SK-N-SH (cell line): ENCODE measurements around the gene ZBTB43.

ENCODE experiments used
- CTCF ChIP-seq: fragments of 200-600 bp; sonication (generic); IDR thresholded peaks from 2 replicates; pipeline ENCODE4 v1.6.1; 2017; ENCODE audit warnings: antibody characterized with exemption, mild to moderate bottlenecking, moderate library complexity
- EP300 ChIP-seq, 2 experiments: IDR thresholded peaks; 2 replicates each; pipeline versions ENCODE4 v1.4.0 to v1.6.1; 2012; ENCODE audit warnings: borderline replicate concordance in 1 of 2, low read depth in 1 of 2, low read length in 1 of 2
- EZH2phosphoT487 ChIP-seq: fragments of 200-600 bp; sonication (generic); IDR thresholded peaks from 2 replicates; pipeline ENCODE4 v1.6.1; 2017; ENCODE audit warnings: low read depth, mixed run types, mild to moderate bottlenecking, antibody characterized with exemption, moderate library complexity, borderline replicate concordance
- GABPA ChIP-seq: IDR thresholded peaks from 2 replicates; pipeline ENCODE4 v1.4.0; 2012; ENCODE audit warnings: low read depth, mild to moderate bottlenecking
- GATA2 ChIP-seq: sonication (generic); formaldehyde crosslinking; IDR thresholded peaks from 2 replicates; pipeline ENCODE4 v1.5.0; 2020; ENCODE audit warnings: mild to moderate bottlenecking, missing genetic modification reagents
- MAX ChIP-seq: IDR thresholded peaks from 2 replicates; pipeline ENCODE4 v1.4.0; 2012; ENCODE audit warnings: low read depth
- NRF1 ChIP-seq: IDR thresholded peaks from 2 replicates; pipeline ENCODE4 v1.6.1; 2012; ENCODE audit warnings: low read depth, mild to moderate bottlenecking, low read length
- RCOR1 ChIP-seq: fragments of 150-350 bp; IDR thresholded peaks from 2 replicates; pipeline ENCODE4 v1.6.1; 2017; ENCODE audit warnings: antibody characterized with exemption, low read length
- SMC3 ChIP-seq: IDR thresholded peaks from 2 replicates; pipeline ENCODE4 v1.6.1; 2012; ENCODE audit warnings: low read depth, low read length, improper control_type of control experiment
- TEAD4 ChIP-seq: IDR thresholded peaks from 2 replicates; pipeline ENCODE4 v1.4.0; 2012; ENCODE audit warnings: mild to moderate bottlenecking, borderline replicate concordance; ENCODE audit not compliant: insufficient read depth

DNA sequence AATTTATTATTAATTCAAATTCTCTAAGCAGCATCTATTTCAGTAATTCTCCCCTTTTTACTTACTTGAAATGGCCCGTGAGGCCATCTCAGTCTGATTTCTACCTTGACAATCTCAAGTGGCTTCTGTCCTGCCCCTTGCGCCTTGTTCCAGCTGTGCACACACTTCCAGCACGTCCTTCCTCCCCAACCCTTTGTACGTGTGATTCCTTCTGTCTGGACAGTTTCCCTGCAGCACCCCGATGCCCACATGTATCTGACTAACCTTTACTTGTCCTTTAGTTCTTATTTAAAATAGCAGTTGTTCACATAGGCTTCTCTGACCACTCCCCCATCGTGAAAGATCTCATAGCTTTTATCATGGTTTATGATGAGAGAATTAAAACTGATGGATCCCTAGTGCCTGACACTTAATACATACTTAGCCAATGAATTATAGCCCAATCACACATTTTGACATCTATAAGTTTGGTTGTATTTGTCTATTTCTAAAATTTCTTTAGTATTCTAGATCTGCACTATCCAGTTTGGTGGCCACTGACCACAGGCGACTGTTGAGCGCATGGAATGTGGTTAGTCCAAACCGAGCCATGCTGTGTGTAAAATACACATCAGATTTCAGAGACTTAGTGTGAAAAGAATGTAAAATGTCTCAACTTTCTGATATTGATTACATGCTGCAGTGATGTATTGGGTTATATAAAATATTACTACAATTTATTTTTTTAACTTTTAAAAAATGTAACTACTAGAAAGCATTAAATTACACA lies 69.9 kb downstream of the ZBTB43 start:
- TF ChIP-seq GABPA, result no peak
- no peak for TF ChIP-seq TEAD4
- no peak for TF ChIP-seq CTCF
- no peak for TF ChIP-seq NRF1
- no peak for TF ChIP-seq EZH2phosphoT487
- TF ChIP-seq SMC3, result no peak
- no peak for TF ChIP-seq GATA2 (CRISPR knock-in tag)
- no peak for TF ChIP-seq MAX
- no peak for TF ChIP-seq EP300 (IDR thresholded peaks at IDR 0.05; ENCODE audit: borderline replicate concordance in 1 of 2, low read depth in 1 of 2, low read length in 1 of 2)
- no peak for TF ChIP-seq RCOR1
